Measurements from ENCODE around the gene CDC73. TPM values are rescaled to one million over a fixed set of nuclear protein-coding genes. Genes with fewer than 3 reads are reported as not detected.

The CDC73 gene
- total and polyA plus RNA-seq, 10 of the 15 experiments (the other 5 are each of a cell fraction or from before 2014, with no cell fraction given): 10.6 to 43.4 (median 21.7) TPM

- H4K20me1 ChIP-seq (ENCODE audit: control insufficient read depth, insufficient read depth): no peaks in the 10 kb centered on the region
- no peak for TF ChIP-seq PKNOX1 (IDR thresholded peaks at IDR 0.05)
- ChIA-PET SMC1A (ENCODE audit: uncharacterized antibody, unreplicated experiment) (interaction anchor here (0.6 kb wide), 2 partner anchors 279 to 697 kb away, joined by 3 to 6 read pairs; no protein-coding TSS in a partner anchor), RAD21 (ENCODE audit: unreplicated experiment) (no interaction called here), POLR2A (interaction anchor here (0.6 kb wide), 1 partner anchor 37 kb away, joined by 4 read pairs; no protein-coding TSS in a partner anchor), CTCF (no interaction called here)
- no peak overlapping the region for H3K27ac ChIP-seq (ENCODE audit: control insufficient read depth, insufficient read depth)
- intact Hi-C loops (cut with micrococcal nuclease; ENCODE audit: unreplicated experiment): no loop called here
- peaks cover 0 to 3% of the 10 kb centered on the region in 2 experiments; a peak in 1 of 4 replicates for H3K36me3 ChIP-seq (ENCODE audit: control insufficient read depth in 2 of 2, insufficient read depth in 2 of 2, low read length in 1 of 2)
- H3K4me3 ChIP-seq: no peak overlapping the region
- BruUV-seq (replicated peaks): TSS peak; percentile 12
- H3K4me1 ChIP-seq (ENCODE audit: control insufficient read depth, insufficient read depth, low read length): peaks cover 7% of the 10 kb centered on the region
- H3K79me2 ChIP-seq (ENCODE audit: control insufficient read depth, insufficient read depth, low read length): no peaks in the 10 kb centered on the region
- ATAC-seq (no peak), DNase-seq (ENCODE audit: low read depth, low spot score) (no peak), FAIRE-seq (no peak)
- H3K27me3 ChIP-seq (replicated peaks in 1 of 2; ENCODE audit: control insufficient read depth in 2 of 2, insufficient read depth in 2 of 2, low read length in 1 of 2): no peaks in the 10 kb centered on the region
- no peak overlapping the region for H3K4me2 ChIP-seq (ENCODE audit: control insufficient read depth, insufficient read depth)
- no peaks in the 10 kb centered on the region; the same call in 2 of the 3 replicates for H3K9me3 ChIP-seq (replicated peaks; ENCODE audit: control insufficient read depth, insufficient read depth, low read length)
- H3K9ac ChIP-seq (ENCODE audit: control insufficient read depth, insufficient read depth, low read length): no peak overlapping the region
- in situ Hi-C loops (cut with MboI): no loop called here
- no peak overlapping the region for H2AFZ ChIP-seq (ENCODE audit: control insufficient read depth, low read depth, low read length)
Measured at GRCh38 chr1:193260896-193261295, 139.1 kb downstream of the CDC73 start.

- intact Hi-C loops (cut with micrococcal nuclease; ENCODE audit: unreplicated experiment) (no loop called here), in situ Hi-C loops (cut with MboI) (no loop called here)
- ChIA-PET POLR2A (no interaction called here), RAD21 (ENCODE audit: unreplicated experiment) (no interaction called here), CTCF (interaction anchor here (1.4 kb wide), 1 partner anchor 9 kb away, joined by 4 read pairs; no protein-coding TSS in a partner anchor), SMC1A (ENCODE audit: uncharacterized antibody, unreplicated experiment) (no interaction called here)
- TF ChIP-seq ATF3 (IDR thresholded peaks at IDR 0.05; ENCODE audit: borderline replicate concordance, extremely low read depth, low read depth, low read length) (no peak), EZH2 (IDR thresholded peaks at IDR 0.05; ENCODE audit: borderline replicate concordance, control insufficient read depth, low read depth, low read length) (no peak), CHD4 (IDR thresholded peaks at IDR 0.05) (no peak)
- no peak overlapping the region for H3K9ac ChIP-seq (ENCODE audit: control insufficient read depth, insufficient read depth, low read length)
- no peaks in the 10 kb centered on the region for H3K27me3 ChIP-seq (replicated peaks in 1 of 2; ENCODE audit: control insufficient read depth in 2 of 2, insufficient read depth in 2 of 2, low read length in 1 of 2)
- no peaks in the 10 kb centered on the region for H4K20me1 ChIP-seq (ENCODE audit: control insufficient read depth, insufficient read depth)
- H3K36me3 ChIP-seq (ENCODE audit: control insufficient read depth in 2 of 2, insufficient read depth in 2 of 2, low read length in 1 of 2): peaks cover 0 to 3% of the 10 kb centered on the region in 2 experiments; a peak in 1 of 4 replicates
- FAIRE-seq (no peak), ATAC-seq (no peak), DNase-seq (ENCODE audit: low read depth, low spot score) (no peak)
- H3K27ac ChIP-seq (ENCODE audit: control insufficient read depth, insufficient read depth): no peak overlapping the region
- no peak overlapping the region for H2AFZ ChIP-seq (ENCODE audit: control insufficient read depth, low read depth, low read length)
- no peak overlapping the region for H3K4me3 ChIP-seq
- BruUV-seq (replicated peaks): no TSS peak
- H3K79me2 ChIP-seq (ENCODE audit: control insufficient read depth, insufficient read depth, low read length): no peaks in the 10 kb centered on the region
- WGBS (ENCODE audit: insufficient coverage, insufficient replicate concordance, low lambda C conversion rate, missing lambda C conversion rate): 98% methylated on average over 3 of the region's 3 CpGs
- no peaks in the 10 kb centered on the region; the same call in 2 of the 3 replicates for H3K9me3 ChIP-seq (replicated peaks; ENCODE audit: control insufficient read depth, insufficient read depth, low read length)
- no peak overlapping the region for H3K4me2 ChIP-seq (ENCODE audit: control insufficient read depth, insufficient read depth)
- peaks cover 7% of the 10 kb centered on the region; the same call in 1 of the 2 replicates for H3K4me1 ChIP-seq (ENCODE audit: control insufficient read depth, insufficient read depth, low read length)
Measured at GRCh38 chr1:193262661-193263060, 140.8 kb downstream of the CDC73 start.
